Naive thymus-derived CD4-positive, alpha-beta T cell (primary cell): Measurements from ENCODE around the gene C11orf21. TPM values are rescaled to one million over a fixed set of nuclear protein-coding genes. Genes with fewer than 3 reads are reported as not detected.

Source experiments
- ATAC-seq: fragments of 150-1000 bp; cut with Tn5 transposase; 2 replicates; pipeline ENCODE4 v1.10.0; 2021; ENCODE audit warnings: mild to moderate bottlenecking, moderate library complexity
- CTCF ChIA-PET: fragments of 350-600 bp; sonication (Branson Sonifier 250); formaldehyde crosslinking; loops from one replicate; lab custom pipeline; 2021; ENCODE audit warnings: antibody characterized with exemption; lab: Charles Lee
- POLR2A ChIA-PET: fragments of 350-600 bp; sonication (Branson Sonifier 250); formaldehyde crosslinking; loops from one replicate; lab custom pipeline; 2021; ENCODE audit warnings: antibody characterized with exemption, inconsistent platforms; lab: Charles Lee
- DNase-seq, 9 donors: peaks; one replicate each; pipeline versions ENCODE4 v3.0.0 to v3.0.0-alpha.2; 2020 to 2022; ENCODE audit warnings: mixed read lengths in 1 of 9
- H3K27ac ChIP-seq: one replicate; pipeline ENCODE4 v1.7.0; 2013; ENCODE audit warnings: mild to moderate bottlenecking, low read depth, low read length, moderate library complexity
- H3K27me3 ChIP-seq, 2 donors: one replicate each; pipeline ENCODE4 v1.7.0; 2013; ENCODE audit warnings: low read length in 2 of 2, mild to moderate bottlenecking in 2 of 2, moderate library complexity in 2 of 2; ENCODE audit not compliant: control insufficient read depth in 2 of 2, insufficient read depth in 2 of 2
- H3K36me3 ChIP-seq, 3 experiments: 1 replicate in 2 of 3; 2 replicates in 1 of 3; pipeline ENCODE4 v1.7.0; 2013; ENCODE audit warnings: low read length in 3 of 3, mild to moderate bottlenecking in 3 of 3, moderate library complexity in 1 of 3; ENCODE audit not compliant: insufficient read depth in 3 of 3, control insufficient read depth in 2 of 3
- H3K4me1 ChIP-seq, 2 donors: one replicate each; pipeline ENCODE4 v1.7.0; 2013; ENCODE audit warnings: low read length in 2 of 2, mild to moderate bottlenecking in 2 of 2, moderate library complexity in 1 of 2; ENCODE audit not compliant: control insufficient read depth in 2 of 2, insufficient read depth in 2 of 2
- H3K4me3 ChIP-seq: 2 replicates; pipeline ENCODE4 v1.7.0; 2013; ENCODE audit warnings: mild to moderate bottlenecking, low read length
- H3K9me3 ChIP-seq, 3 experiments: 1 replicate in 2 of 3; 2 replicates in 1 of 3; pipeline ENCODE4 v1.7.0; 2013; ENCODE audit warnings: low read length in 3 of 3; ENCODE audit not compliant: control insufficient read depth in 2 of 3
- H3K27ac Mint-ChIP-seq, 9 donors: one replicate each; pipeline ENCODE4 v1.8.0; 2020 to 2022; ENCODE audit warnings: mixed read lengths in 9 of 9, mild to moderate bottlenecking in 8 of 9, moderate library complexity in 5 of 9, inconsistent platforms in 2 of 9
- H3K27me3 Mint-ChIP-seq, 5 donors: one replicate each; pipeline ENCODE4 v1.8.0; 2021 to 2022; ENCODE audit warnings: mixed read lengths in 5 of 5, mild to moderate bottlenecking in 1 of 5
- H3K36me3 Mint-ChIP-seq, 5 donors: one replicate each; pipeline ENCODE4 v1.8.0; 2020 to 2022; ENCODE audit warnings: mixed read lengths in 5 of 5, mild to moderate bottlenecking in 3 of 5, inconsistent platforms in 1 of 5
- H3K4me1 Mint-ChIP-seq, 7 donors: one replicate each; pipeline ENCODE4 v1.8.0; 2020 to 2022; ENCODE audit warnings: mixed read lengths in 7 of 7, mild to moderate bottlenecking in 3 of 7, inconsistent platforms in 1 of 7
- H3K4me3 Mint-ChIP-seq, 10 donors: one replicate each; pipeline ENCODE4 v1.8.0; 2020 to 2022; ENCODE audit warnings: mild to moderate bottlenecking in 10 of 10, mixed read lengths in 10 of 10, moderate library complexity in 6 of 10, inconsistent platforms in 2 of 10
- H3K9me3 Mint-ChIP-seq, 11 donors: one replicate each; pipeline ENCODE4 v1.8.0; 2020 to 2022; ENCODE audit warnings: mixed read lengths in 11 of 11, mild to moderate bottlenecking in 4 of 11, inconsistent platforms in 1 of 11, moderate library complexity in 1 of 11
- intact Hi-C, 2 donors: fragments of 100-400 bp; cut with micrococcal nuclease; formaldehyde crosslinking; loops; one replicate each; pipeline ENCODE4 v1.15.1; 2023
- polyA plus RNA-seq, 2 donors: library from polyadenylated mRNA; unstranded; fragments of 300-500 nt; fragmentation: Illumina TruSeq; gene quantifications; one replicate each; pipeline ENCODE4 v1.2.3, GENCODE V29; 2021
- total RNA-seq, 6 experiments: library from RNA in 5 of 6; stranded (reverse) in 5 of 6; gene quantifications; 1 replicate in 5 of 6; 2 replicates in 1 of 6; pipeline ENCODE4 v1.2.3 and lab custom pipeline; 2021 to 2026

The C11orf21 gene
- 100 to 1,000 TPM in 3 of 5 experiments, 10 to 100 TPM in 2; 33.9 to 153 (median 112) TPM for total RNA-seq
- polyA plus RNA-seq, result 10 to 100 TPM; 10.7 to 14.4 TPM
- total RNA-seq (lab: John Stamatoyannopoulos, UW), result 116 reads per million, percentile 87 among the genes with 10 or more reads in this experiment

DNA sequence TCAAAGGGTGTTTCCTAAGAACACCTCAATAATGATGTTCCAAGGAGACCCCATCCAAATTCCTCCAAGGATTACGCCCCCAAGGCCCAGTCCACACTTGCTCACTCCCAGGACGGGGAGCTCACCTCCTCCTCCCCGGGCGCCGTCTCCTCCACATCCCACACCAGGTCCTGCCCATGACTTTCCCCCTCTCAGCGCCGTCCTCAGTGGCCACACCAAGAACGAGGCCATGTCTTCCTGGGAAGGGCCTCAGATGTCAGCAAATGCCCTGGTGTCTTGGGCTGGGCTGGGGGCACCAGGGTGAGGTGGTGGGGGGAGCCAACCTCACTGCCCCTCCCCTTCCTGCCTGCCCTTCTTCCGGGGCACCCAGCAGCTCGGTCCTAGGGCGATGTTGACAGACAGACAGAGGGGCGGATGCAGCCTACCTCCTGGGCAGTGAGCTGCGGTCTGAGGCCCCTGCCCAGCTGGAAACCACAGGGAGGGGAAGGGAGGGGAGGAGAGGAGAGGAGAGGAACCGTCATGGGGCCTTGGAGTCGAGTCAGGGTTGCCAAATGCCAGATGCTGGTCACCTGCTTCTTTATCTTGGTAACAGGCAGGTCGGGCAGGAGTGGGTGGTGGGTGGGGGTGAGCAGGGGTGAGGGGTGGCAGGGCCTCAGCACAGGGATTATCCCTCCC is at the start of gene C11orf21, which contains the start of gene TSPAN32:
TSS of gene C11orf21 (minus strand) at position 288 of the 675 bp plus-strand sequence. CDS start at position 178, 110 bp downstream.
TSS of gene TSPAN32 (plus strand) at position 383 of the 675 bp plus-strand sequence. CDS start at position 520, 137 bp downstream.
- Mint-ChIP-seq H3K27me3 (no peaks in the 10 kb centered on the region), H3K4me1 (peaks cover 31 to 67% (median 50%) of the 10 kb centered on the region in 7 donors), H3K36me3 (peaks cover 0 to 6% (median 0%) of the 10 kb centered on the region in 5 donors), H3K27ac (peak within 1 kb of the TSS; percentile 90 to 96 (median 95)), H3K4me3 (peak within 1 kb of the TSS; percentile 92 to 98 (median 96)), H3K9me3 (no peaks in the 10 kb centered on the region)
- peak; percentile 45 to 68 (median 59) for DNase-seq
- peak; percentile 82 for ATAC-seq
- Histone ChIP-seq H3K9me3 (no peaks in the 10 kb centered on the region), H3K4me3 (peak within 1 kb of the TSS; percentile 76), H3K4me1 (peaks cover 50 to 68% of the 10 kb centered on the region in 2 donors), H3K27ac (peak within 1 kb of the TSS; percentile 81), H3K27me3 (no peaks in the 10 kb centered on the region), H3K36me3 (peaks cover 0 to 29% (median 0%) of the 10 kb centered on the region in 3 experiments)
- CTCF ChIA-PET, result interaction anchor here (1.2 to 9.0 kb wide), 2 partner anchors 104 to 118 kb away, joined by 4 to 167 read pairs; no protein-coding TSS in a partner anchor
- intact Hi-C loops, result loop anchor here (1.0 to 10.0 kb wide), 9 partner anchors 76 to 686 kb away; partner anchors contain the start of genes CD81 (in 1 of the 2), CDKN1C (in 1 of the 2), CTSD (in 1 of the 2) and TSSC4 (in 1 of the 2)
- POLR2A ChIA-PET, result interaction anchor here (0.5 to 4.1 kb wide), 12 partner anchors 12 to 711 kb away, joined by 3 to 27 read pairs (median 3); partner anchors contain the start of genes ASCL2 and TSSC4

DNA sequence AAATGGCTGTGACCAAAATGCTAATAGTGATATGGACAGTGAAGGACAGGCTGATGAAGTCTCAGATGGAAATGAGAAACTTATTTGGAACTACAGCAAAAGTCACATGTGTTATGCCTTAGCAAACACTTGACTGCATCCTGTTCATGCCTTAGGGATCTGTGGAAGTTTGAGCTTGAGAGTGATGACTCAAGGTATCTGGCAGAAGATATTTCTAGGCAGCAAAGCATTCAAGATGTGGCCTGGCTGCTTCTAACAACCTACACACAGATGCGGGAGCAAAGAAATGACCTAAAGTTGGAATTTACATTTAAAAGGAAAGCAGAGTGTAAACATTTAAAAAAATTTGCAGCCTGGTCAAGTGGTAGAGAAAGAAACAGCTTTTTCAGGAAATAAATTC is 47.3 kb upstream of the C11orf21 start:
- ATAC-seq (no peak), DNase-seq (no peak)
- H3K27me3 Mint-ChIP-seq, result peaks cover 0 to 5% (median 0%) of the 10 kb centered on the region in 5 donors
- no peak overlapping the region for H3K27ac ChIP-seq
- intact Hi-C loops, result no loop called here
- H3K4me1 Mint-ChIP-seq, result no peaks in the 10 kb centered on the region
- peaks cover 4 to 46% (median 15%) of the 10 kb centered on the region in 11 donors for H3K9me3 Mint-ChIP-seq
- H3K36me3 ChIP-seq, result no peaks in the 10 kb centered on the region
- H3K4me3 Mint-ChIP-seq, result no peak overlapping the region
- H3K9me3 ChIP-seq, result peaks cover 0 to 7% (median 0%) of the 10 kb centered on the region in 3 experiments
- H3K36me3 Mint-ChIP-seq, result peaks cover 3 to 19% (median 13%) of the 10 kb centered on the region in 5 donors
- no peaks in the 10 kb centered on the region for H3K4me1 ChIP-seq
- H3K27ac Mint-ChIP-seq, result no peak overlapping the region
- ChIA-PET POLR2A (no interaction called here), CTCF (no interaction called here)
- no peak overlapping the region for H3K4me3 ChIP-seq
- H3K27me3 ChIP-seq, result no peaks in the 10 kb centered on the region

DNA sequence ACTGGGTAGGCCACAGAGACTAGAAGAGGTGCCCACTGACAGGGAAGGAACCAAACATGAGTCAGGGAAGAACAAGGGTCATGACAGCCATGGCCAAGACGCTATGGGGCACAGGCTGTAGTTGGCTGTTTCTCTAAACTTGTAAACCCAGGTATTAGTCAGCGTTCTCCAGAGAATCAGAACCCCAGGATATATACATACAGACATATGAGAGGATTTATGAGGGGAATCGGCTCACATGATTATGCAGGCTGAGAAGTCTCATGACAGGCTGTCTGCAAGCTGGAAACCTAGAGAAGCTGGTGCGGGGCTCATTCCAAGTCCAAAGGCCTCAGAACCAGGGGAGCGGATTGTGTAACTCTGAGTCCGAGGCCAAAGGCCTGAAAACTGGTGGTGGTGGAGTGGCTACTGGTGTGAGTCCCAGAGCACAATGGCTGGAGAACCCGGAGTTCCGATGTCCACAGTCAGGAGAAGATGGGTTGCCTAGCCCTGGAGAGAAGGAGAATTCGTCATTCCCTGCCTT is 45.7 kb upstream of the C11orf21 start:
- Mint-ChIP-seq H3K9me3 (peaks cover 4 to 57% (median 16%) of the 10 kb centered on the region in 11 donors), H3K27me3 (peaks cover 0 to 9% (median 0%) of the 10 kb centered on the region in 5 donors), H3K4me3 (peak overlapping the region in 1 of 10 donors; percentile 45), H3K36me3 (peaks cover 3 to 19% (median 13%) of the 10 kb centered on the region in 5 donors), H3K4me1 (no peaks in the 10 kb centered on the region), H3K27ac (no peak overlapping the region)
- intact Hi-C loops, result no loop called here
- Histone ChIP-seq H3K4me3 (no peak overlapping the region), H3K27me3 (no peaks in the 10 kb centered on the region), H3K4me1 (no peaks in the 10 kb centered on the region), H3K9me3 (peaks cover 0 to 7% (median 0%) of the 10 kb centered on the region in 3 experiments), H3K36me3 (no peaks in the 10 kb centered on the region), H3K27ac (no peak overlapping the region)
- CTCF ChIA-PET, result no interaction called here
- POLR2A ChIA-PET, result no interaction called here
- ATAC-seq, result no peak
- DNase-seq, result no peak

DNA sequence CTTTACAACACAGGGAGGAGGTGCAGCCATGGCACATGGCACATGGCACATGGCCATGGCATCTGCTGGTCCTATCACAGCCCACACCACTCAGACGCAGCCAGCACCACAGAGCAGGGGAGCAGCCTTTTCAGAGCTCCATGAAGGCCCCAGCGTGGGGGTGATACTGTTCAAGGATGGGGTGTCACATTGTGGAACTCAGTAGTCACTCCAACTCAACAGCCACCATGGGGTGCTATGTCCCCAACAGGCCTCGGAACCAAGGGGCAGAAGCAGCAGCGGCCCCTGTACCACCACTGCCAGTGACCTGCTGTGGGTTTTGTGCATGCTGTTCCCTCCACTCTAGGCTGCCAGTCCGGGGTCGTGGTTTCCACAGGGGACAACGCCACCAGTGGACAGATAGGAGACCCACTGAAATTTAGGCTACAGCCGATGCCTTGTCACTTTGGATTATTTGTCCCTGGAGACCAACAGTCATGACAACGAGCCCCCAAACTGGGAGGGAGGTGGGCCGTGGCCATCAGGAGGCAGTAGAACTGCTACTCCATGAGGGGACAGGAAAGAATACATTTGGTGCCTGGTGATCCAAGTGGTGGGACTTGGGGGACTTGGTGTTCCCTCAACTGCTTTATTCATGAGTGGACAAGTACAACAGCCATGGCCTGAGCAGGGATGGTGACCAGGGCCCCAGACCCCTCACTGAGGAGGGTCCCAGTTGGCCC is 45.0 kb upstream of the C11orf21 start:
- Mint-ChIP-seq H3K27me3 (peaks cover 0 to 9% (median 0%) of the 10 kb centered on the region in 5 donors), H3K9me3 (peaks cover 4 to 61% (median 16%) of the 10 kb centered on the region in 11 donors), H3K36me3 (peaks cover 3 to 22% (median 13%) of the 10 kb centered on the region in 5 donors), H3K27ac (peak overlapping the region in 1 of 9 donors; percentile 74), H3K4me3 (peak overlapping the region in 1 of 10 donors; percentile 45), H3K4me1 (no peaks in the 10 kb centered on the region)
- Histone ChIP-seq H3K27ac (no peak overlapping the region), H3K27me3 (no peaks in the 10 kb centered on the region), H3K36me3 (no peaks in the 10 kb centered on the region), H3K4me3 (no peak overlapping the region), H3K9me3 (peaks cover 0 to 7% (median 0%) of the 10 kb centered on the region in 3 experiments), H3K4me1 (no peaks in the 10 kb centered on the region)
- ChIA-PET CTCF (no interaction called here), POLR2A (no interaction called here)
- intact Hi-C loops, result no loop called here
- ATAC-seq (no peak), DNase-seq (no peak)

DNA sequence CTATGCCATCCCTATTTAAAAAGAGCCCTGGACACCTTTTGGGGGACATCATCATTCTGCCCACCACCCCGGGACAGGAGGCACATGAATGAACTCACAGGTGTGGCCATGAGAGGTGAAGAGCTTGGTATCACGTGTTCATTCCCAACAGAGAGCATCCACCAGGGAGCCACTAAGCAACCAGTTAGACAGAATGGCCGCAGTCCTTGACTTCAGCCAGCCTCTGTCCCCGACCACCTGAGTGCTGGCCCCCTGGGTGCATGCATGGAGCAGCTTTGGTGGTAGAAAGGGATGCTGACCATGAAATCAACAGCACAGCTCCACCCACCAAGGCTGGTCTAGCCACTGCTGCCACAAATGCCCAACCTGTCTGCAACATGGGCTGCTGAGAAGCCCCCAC is 44.3 kb upstream of the C11orf21 start:
- Mint-ChIP-seq H3K36me3 (peaks cover 3 to 22% (median 13%) of the 10 kb centered on the region in 5 donors), H3K27ac (no peak overlapping the region), H3K9me3 (peaks cover 4 to 61% (median 16%) of the 10 kb centered on the region in 11 donors), H3K4me1 (no peaks in the 10 kb centered on the region), H3K27me3 (peaks cover 0 to 9% (median 0%) of the 10 kb centered on the region in 5 donors), H3K4me3 (no peak overlapping the region)
- Histone ChIP-seq H3K27me3 (no peaks in the 10 kb centered on the region), H3K4me1 (no peaks in the 10 kb centered on the region), H3K27ac (no peak overlapping the region), H3K4me3 (no peak overlapping the region), H3K9me3 (peaks cover 0 to 7% (median 0%) of the 10 kb centered on the region in 3 experiments), H3K36me3 (no peaks in the 10 kb centered on the region)
- CTCF ChIA-PET, result interaction anchor here (0.6 to 0.7 kb wide), 2 partner anchors 41 to 82 kb away, joined by 3 to 4 read pairs; no protein-coding TSS in a partner anchor
- POLR2A ChIA-PET, result no interaction called here
- intact Hi-C loops, result no loop called here
- ATAC-seq (no peak), DNase-seq (no peak)

DNA sequence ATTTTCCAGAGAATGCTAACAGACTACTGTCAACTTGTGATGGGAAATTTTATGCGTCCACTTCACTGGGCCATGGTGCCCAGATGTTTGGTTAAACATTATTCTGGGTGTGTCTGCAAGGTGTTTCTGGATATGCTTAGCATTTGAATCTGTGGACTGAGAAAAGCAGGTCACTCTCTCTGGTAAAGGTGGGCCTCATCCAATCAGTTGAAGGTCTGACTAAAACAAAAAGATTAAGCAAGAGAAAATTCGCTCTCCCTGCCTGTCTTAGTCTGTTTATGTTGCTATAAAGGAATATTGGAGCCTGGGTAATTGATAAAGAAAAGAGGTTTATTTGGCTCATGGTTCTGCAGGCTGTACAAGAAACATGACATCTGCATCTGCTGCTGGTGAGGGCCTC is 43.3 kb upstream of the C11orf21 start:
- no peak overlapping the region for H3K4me3 Mint-ChIP-seq
- peaks cover 0 to 4% (median 0%) of the 10 kb centered on the region in 5 donors for H3K27me3 Mint-ChIP-seq
- no peaks in the 10 kb centered on the region for H3K4me1 Mint-ChIP-seq
- Histone ChIP-seq H3K36me3 (no peaks in the 10 kb centered on the region), H3K9me3 (peaks cover 0 to 7% (median 0%) of the 10 kb centered on the region in 3 experiments), H3K27me3 (no peaks in the 10 kb centered on the region), H3K4me1 (no peaks in the 10 kb centered on the region), H3K27ac (no peak overlapping the region), H3K4me3 (no peak overlapping the region)
- intact Hi-C loops, result no loop called here
- ChIA-PET POLR2A (no interaction called here), CTCF (interaction anchor here (0.6 kb wide), 1 partner anchor 40 kb away, joined by 4 read pairs; no protein-coding TSS in a partner anchor)
- ATAC-seq (no peak), DNase-seq (no peak)
- H3K27ac Mint-ChIP-seq, result no peak overlapping the region
- H3K36me3 Mint-ChIP-seq, result peaks cover 3 to 18% (median 13%) of the 10 kb centered on the region in 5 donors
- peaks cover 4 to 51% (median 16%) of the 10 kb centered on the region in 11 donors for H3K9me3 Mint-ChIP-seq
